Smooth muscle cell of the brain vasculature (primary cell): ENCODE measurements around the gene LYST.
"Not testable (repeated sequence)": the region's sequence is repeated elsewhere in the genome, so short reads cannot be mapped to it uniquely, and the experiment has no call there.

Experiments
- DNase-seq: peaks from one replicate; pipeline ENCODE4 v3.0.0-alpha.2; 2012; ENCODE audit warnings: low read depth, low spot score

LYST gene

GRCh38 chr1:235657269-235657668, 209.4 kb downstream of the LYST start:
- no peak for DNase-seq

DNA sequence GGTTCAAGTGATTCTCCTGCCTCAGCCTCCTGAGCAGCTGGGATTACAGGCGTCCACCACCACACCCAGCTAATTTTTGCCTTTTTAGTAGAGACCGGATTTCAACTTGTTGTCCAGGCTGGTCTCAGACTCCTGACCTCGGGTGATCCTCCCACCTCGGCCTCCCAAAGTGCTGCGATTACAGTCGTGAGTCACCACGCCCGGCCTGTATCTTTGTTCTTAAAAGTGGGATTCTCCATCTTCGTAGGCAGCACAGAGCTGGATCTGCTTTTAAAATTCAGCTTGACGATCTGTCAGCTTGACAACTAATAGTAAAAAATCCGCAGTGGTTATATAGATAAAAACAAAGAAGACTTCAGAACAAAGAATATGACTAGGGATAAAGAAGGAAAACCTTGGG, 214.3 kb downstream of the LYST start:
- no peak for DNase-seq

- no peak for DNase-seq
Observed at GRCh38 chr1:235651170-235651806, 215.4 kb downstream of the LYST start.

GRCh38 chr1:235650341-235651169, 216.2 kb downstream of the LYST start:
- DNase-seq = no peak

DNA sequence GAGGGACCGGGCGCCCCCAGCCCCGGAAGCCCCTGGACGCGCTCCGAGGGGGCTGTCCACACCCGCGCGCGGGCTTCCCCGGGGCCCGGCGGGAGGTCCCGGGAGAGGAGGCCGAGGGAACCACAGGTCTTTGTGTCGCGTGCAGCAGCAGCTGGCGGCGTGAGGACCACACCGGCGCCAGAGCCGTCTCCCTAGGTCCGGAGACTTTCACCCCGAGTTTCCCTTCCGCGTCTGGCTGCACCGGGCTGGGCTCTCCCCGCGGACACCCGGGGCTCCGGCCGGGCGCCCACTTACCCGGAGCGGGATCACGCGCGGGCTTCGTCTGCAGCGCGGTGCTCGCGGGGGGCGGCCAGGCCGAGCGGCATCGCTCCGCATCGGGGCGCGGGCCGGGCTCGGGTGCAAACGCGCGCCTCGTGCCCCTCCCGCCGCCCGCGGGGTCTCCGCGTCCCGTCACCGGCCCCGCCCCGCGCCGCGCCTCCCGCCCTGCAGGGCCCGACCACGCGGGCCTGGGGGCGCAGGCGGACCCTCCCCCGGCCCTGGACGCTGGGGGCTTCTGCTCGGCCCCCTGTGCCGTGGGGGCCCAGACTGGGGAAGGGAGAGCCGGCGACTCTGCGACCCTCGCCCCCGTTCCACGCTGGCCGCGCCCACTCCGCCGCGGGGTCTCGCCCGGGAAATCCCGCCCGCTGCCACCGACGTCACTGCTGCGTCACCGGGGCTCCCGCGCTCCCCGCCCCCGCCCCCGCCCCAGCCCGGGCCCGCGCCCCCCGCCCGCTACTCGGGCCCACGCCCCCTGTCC, 217.1 kb downstream of the LYST start, which contains the start of gene GNG4:
Gene GNG4 (minus strand): TSS at position 417 of the 796 bp plus-strand sequence. CDS start 65,946 bp downstream, outside the sequence.
- DNase-seq = no peak

GRCh38 chr1:235648954-235649367, 217.7 kb downstream of the LYST start:
- DNase-seq = no peak

- DNase-seq = no peak
Observed at GRCh38 chr1:235648407-235648907, 218.2 kb downstream of the LYST start.

DNA sequence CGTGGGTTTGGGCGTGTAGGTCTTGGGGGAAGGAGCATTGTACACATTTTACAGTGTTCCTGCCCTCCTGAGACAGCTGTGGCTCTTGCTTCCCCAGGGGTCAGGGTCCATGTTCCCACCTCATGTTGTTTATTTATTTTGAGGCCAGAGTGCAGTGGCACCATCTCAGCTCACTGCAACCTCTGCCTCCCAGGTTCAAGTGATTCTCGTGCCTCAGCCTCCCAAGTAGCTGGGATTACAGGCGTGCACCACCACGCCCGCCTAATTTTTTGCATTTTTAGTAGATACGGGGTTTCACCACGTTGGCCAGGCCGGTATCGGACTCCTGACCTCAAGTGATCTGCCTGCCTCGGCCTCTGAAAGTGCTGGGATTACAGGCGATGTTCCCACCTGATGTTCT, 219.2 kb downstream of the LYST start:
- DNase-seq = not testable (repeated sequence)

- no peak for DNase-seq
Observed at GRCh38 chr1:235646463-235646862, 220.2 kb downstream of the LYST start.

DNA sequence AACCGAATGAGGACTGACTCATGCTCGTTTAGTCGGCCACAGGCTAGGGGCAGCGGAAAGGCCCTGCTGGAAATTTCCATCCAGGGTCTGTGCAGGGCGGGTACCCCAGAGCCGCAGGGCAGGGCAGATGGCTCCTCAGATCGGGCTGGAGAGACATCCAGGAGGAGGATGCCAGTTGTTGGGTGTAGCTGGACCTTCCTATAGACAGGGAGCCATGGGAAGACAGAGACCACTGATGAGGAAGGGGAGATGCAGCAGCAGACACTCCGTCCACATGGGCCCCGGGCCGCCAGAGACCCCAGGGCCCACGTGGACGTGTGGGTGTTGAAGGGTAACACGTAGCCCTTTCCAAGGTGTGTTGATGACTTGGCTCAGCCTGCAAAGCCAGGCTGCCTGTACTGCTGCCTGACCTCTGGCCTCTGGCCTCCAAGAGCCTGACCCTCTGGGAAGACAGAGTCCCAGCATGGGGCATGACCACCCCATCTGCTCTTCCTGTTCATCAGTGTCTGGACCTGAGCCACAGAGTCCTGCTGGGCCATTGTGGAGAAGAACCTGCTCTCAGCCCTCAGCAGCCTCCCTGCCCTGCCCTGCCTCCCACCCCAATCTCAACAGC, 221.9 kb downstream of the LYST start:
- DNase-seq = no peak

GRCh38 chr1:235643837-235644692, 222.6 kb downstream of the LYST start:
- DNase-seq = no peak

GRCh38 chr1:235642943-235643371, 223.7 kb downstream of the LYST start:
- no peak for DNase-seq

DNA sequence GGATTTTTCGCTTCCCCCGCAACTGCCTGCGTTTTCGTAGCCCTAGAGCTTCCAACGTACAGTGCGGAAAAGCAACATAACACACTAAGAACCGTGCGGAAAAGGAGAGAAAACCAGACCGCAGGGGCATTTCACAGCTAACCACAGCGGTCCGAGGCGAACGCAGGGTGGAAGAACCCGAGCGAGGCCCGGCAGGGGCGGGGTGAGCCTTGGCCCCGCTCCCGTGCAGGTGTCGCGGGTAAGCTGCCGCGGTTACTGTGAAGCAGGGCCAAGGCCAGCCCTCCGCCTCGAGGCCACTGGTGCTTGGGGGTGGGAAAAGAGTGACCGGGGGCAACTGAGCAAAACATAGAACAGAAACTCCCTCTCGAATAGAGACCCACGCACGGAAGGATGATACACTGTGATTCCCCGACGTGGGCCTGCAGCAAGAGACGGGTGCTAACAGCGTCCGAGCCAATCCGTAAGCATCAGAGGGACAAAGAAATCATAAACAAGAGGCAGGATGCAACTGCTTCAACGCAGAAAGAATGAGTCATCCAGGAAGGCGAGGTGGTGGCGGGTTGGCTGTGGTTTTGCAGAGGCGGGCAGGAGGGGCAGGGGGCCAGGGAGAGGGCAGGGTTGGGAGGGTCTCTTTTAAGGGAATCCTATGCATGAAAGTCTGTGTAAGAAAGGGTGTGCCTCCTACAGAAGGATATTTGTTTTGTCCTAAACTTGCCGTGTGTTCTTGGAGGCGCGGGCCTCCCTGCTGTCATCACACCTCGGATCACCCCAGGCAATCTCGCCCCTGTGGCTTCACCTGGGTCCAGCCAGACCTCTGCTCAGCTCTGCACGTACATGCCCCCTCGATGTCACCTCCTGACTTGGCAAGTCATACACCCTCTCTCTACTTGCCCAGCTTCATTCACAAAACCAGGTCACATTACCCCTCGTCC, 224.4 kb downstream of the LYST start:
- DNase-seq = no peak

DNA sequence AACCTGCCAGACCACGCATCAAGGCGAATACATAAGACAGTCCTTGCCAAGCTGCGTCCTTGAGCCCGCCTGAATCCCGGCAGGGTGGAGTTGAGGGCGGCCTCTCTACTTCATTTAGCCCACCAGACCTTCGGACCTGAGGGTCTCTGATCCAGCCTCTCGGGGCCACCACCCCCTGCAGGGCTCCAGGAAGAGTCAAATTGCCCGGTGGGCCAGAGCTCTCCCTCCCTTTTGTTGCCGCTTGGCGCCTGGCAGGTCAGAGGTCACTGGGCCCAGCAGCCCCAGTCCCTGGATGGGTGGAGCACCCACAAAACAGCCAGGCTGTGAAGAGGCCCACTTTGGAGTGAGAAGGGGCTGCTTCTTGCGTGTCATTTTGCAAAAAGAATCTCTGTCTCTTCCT, 226.1 kb downstream of the LYST start:
- no peak for DNase-seq

DNA sequence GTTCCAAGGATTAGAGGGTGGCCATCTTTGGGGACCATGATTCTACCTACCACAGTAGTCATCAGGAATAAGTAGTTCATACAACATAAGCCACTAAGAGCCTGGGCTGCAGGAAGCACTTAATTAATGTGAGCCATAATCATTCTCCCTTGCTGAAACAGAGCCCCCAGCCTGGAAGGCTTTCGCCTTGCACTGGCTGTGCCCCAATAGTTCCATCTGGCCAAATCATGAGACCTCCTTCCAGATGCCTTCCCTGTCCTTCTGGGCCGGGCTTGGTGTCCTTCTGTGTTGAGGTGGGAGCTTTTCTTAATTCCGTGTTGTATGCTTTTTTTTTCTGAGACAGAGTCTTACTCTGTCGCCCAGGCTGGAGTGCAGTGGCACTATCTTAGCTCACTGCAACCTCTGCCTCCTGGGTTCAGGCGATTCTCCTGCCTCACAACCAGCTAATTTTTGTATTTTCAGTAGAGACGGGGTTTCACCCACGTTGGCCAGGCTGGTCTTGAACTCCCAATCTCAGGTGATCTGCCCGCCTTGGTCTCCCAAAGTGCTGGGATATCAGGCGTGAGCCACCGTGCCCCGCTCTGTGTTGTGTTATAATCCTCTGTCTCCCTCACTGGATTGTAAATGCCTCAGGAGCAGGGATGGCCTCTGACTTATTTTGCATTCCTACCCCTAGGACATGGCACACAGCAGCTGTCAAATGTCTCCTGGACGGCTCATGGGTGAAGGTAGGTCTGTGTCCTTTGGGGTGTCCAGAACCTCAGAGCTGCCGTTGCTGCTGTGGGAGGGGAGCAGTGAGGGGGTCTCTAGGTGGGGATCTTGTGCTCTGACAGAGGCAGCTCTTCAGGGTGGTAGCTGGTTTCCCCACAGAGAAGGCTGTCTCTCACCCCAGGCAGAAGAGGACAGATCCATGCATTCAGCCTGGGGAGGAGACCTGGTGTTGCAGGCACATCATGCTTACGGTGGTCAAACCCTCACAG, 227.2 kb downstream of the LYST start:
- no peak for DNase-seq

DNA sequence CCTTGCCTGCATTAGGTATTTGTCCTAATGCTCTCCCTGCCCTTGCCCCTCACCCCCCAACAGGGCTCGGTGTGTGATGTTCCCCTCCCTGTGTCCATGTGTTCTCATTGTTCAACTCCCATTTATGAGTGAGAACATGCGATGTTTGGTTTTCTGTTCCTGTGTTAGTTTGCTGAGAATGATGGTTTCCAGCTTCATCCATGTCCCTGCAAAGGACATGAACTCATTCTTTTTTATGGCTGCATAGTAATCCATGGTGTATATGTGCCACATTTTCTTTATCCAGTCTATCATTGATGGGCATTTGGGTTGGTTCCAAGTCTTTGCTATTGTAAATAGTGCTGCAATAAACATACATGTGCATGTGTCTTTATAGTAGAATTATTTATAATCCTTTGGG, 228.1 kb downstream of the LYST start:
- DNase-seq = not testable (repeated sequence)

DNA sequence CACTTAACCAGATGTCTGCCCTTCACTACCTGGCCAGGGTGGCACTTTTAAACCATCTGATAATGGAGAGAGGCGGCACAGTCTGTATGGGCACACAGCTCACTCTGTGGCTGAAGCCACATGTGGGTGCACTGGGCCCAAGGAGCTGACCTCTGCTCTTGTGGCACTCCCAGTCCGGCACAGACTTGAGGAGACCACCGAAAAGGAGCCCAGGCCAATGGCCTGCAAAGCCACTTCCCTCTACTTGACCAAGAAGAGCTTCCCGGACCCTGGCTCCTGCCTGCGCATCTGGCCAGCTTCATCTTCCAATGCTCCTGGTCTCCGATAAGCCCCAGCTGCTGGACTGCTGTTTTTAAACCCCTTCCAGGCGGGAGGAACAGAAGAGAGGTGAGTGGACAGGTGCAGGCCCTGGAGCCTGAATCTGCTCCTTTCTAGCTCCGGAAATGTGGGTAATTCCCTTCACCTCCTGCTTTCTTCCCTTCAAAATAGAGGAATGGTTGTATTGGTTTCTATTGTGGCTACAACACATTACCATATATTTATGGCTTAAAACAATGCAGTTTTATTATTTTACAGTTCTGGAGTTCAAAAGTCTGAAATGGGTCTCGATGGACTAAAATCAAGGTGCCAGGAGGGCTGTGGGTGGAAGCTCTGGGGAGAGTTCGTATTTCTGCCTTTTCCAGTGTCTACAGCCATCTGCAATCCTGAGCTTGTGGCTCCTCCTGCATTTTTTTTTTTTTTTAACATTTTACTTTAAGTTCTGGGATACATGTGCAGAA, 228.8 kb downstream of the LYST start:
- no peak for DNase-seq
